Iris pigment epithelial cell (primary cell): ENCODE measurements around the gene MELK.
A peak's percentile ranks its signal among the peaks of the same experiment; 100 is the strongest.

Source experiments
- DNase-seq: peaks from one replicate; pipeline ENCODE4 v3.0.0-alpha.2; 2011; ENCODE audit warnings: low read depth

MELK gene

GRCh38 chr9:36584620-36585460, 12.1 kb downstream of the MELK start:
- DNase-seq: peak; percentile 68

- DNase-seq: no peak
These were observed 17.5 kb downstream of the MELK start for GRCh38 chr9:36590231-36590630.

- peak; percentile 17 for DNase-seq
These were observed 20.3 kb downstream of the MELK start for GRCh38 chr9:36592801-36593583.

- no peak for DNase-seq
These were observed 21.5 kb downstream of the MELK start for GRCh38 chr9:36594213-36594612.

- peak; percentile 79 for DNase-seq
These were observed 24.9 kb downstream of the MELK start for GRCh38 chr9:36597412-36598178.

GRCh38 chr9:36598273-36598672, 25.6 kb downstream of the MELK start:
- peak; percentile 19 for DNase-seq

GRCh38 chr9:36603006-36603405, 30.3 kb downstream of the MELK start:
- DNase-seq: peak; percentile 60

GRCh38 chr9:36609306-36609705, 36.6 kb downstream of the MELK start:
- no peak for DNase-seq

- DNase-seq: no peak
These were observed 49.4 kb downstream of the MELK start for GRCh38 chr9:36622121-36622520.

- peak; percentile 38 for DNase-seq
These were observed 50.6 kb downstream of the MELK start for GRCh38 chr9:36623280-36623679.

GRCh38 chr9:36625006-36625615, 52.4 kb downstream of the MELK start:
- DNase-seq: peak; percentile 83

- peak; percentile 45 for DNase-seq
These were observed 60.2 kb downstream of the MELK start for GRCh38 chr9:36632892-36633291.

GRCh38 chr9:36637491-36638270, 65.0 kb downstream of the MELK start:
- DNase-seq: no peak

- DNase-seq: no peak
These were observed 68.2 kb downstream of the MELK start for GRCh38 chr9:36640771-36641381.

- no peak for DNase-seq
These were observed 70.1 kb downstream of the MELK start for GRCh38 chr9:36642817-36643216.

GRCh38 chr9:36656842-36657241, 84.1 kb downstream of the MELK start:
- no peak for DNase-seq

GRCh38 chr9:36659500-36659899, 86.8 kb downstream of the MELK start:
- peak; percentile 17 for DNase-seq

- no peak for DNase-seq
These were observed 92.1 kb downstream of the MELK start for GRCh38 chr9:36664806-36665205.

GRCh38 chr9:36665387-36665786, 92.7 kb downstream of the MELK start:
- DNase-seq: peak; percentile 51

- DNase-seq: peak; percentile 51
These were observed 93.3 kb downstream of the MELK start for GRCh38 chr9:36665921-36666431.

GRCh38 chr9:36671561-36671960, 98.9 kb downstream of the MELK start:
- DNase-seq: no peak
